K562 (cell line): ENCODE data around the gene CSTB. TPM values are rescaled to one million over a fixed set of nuclear protein-coding genes. Genes with fewer than 3 reads are reported as not detected.

Source experiments
- HDAC8 ChIP-seq: fragments of 450-650 bp; IDR thresholded peaks from 2 replicates; pipeline ENCODE4 v1.6.1; 2016; ENCODE audit warnings: mild to moderate bottlenecking, missing genetic modification characterization, moderate library complexity, missing compliant biosample characterization
- MYC ChIP-seq, 2 experiments: fragments of 250-450 bp in 1 of 2; sonication (Bioruptor Pico) in 1 of 2; IDR thresholded peaks; 2 replicates each; pipeline versions ENCODE4 v1.5.1 to v1.6.1; 2012 to 2021; ENCODE audit warnings: low read depth in 2 of 2, borderline replicate concordance in 1 of 2, improper control_type of control experiment in 1 of 2, low read length in 1 of 2, mild to moderate bottlenecking in 1 of 2, moderate library complexity in 1 of 2
- PCBP1 ChIP-seq: fragments of 200-400 bp; formaldehyde crosslinking; IDR thresholded peaks from 2 replicates; pipeline ENCODE4 v1.6.1; 2018; ENCODE audit warnings: mild to moderate bottlenecking, low read depth, low read length; ENCODE audit not compliant: poor library complexity, severe bottlenecking
- XRCC4 ChIP-seq: IDR thresholded peaks from one replicate; pipeline ENCODE4 v1.6.1; 2011; ENCODE audit not compliant: insufficient read depth, insufficient read length; ENCODE audit errors: extremely low read depth
- ZNF133 ChIP-seq: fragments of 250-450 bp; sonication (Bioruptor Pico); IDR thresholded peaks from 2 replicates; pipeline ENCODE4 v1.4.0; 2020; ENCODE audit warnings: mild to moderate bottlenecking
- ZNF134 ChIP-seq: fragments of 250-450 bp; sonication (Bioruptor Pico); conservative IDR thresholded peaks from 2 replicates; pipeline ENCODE4 v1.4.0; 2020
- ZNF280A ChIP-seq: fragments of 450-650 bp; IDR thresholded peaks from 2 replicates; pipeline ENCODE4 v1.6.1; 2018; ENCODE audit warnings: mild to moderate bottlenecking, low read depth; ENCODE audit not compliant: partially characterized antibody
- ZNF511 ChIP-seq: sonication (generic); formaldehyde crosslinking; IDR thresholded peaks from 2 replicates; pipeline ENCODE4 v1.8.0; 2022; ENCODE audit warnings: mild to moderate bottlenecking, missing genetic modification reagents
- polyA plus RNA-seq, 8 experiments: library from polyadenylated mRNA; depleted of rRNA in 4 of 8; stranded (reverse) in 5 of 8; unstranded in 3 of 8; fragments of >200 nt; fragmentation: Nextera tagmentation in 2 of 8; fragmentation: Illumina TruSeq in 1 of 8; extraction: Ambion mirVana in 2 of 8; extraction: Trizol in 1 of 8; gene quantifications; 2 replicates each; pipeline versions ENCODE4 v1.2.1 to v1.2.3, GENCODE V29; 2011 to 2014; ENCODE audit warnings: inconsistent platforms in 1 of 8, missing spikeins in 1 of 8
- total RNA-seq, 7 experiments: library from RNA; depleted of rRNA in 6 of 7; stranded (reverse); fragments of >200 nt in 6 of 7; fragmentation: Illumina TruSeq in 2 of 7; extraction: Trizol in 2 of 7; gene quantifications; 2 replicates each; pipeline versions ENCODE4 v1.2.1 to v1.2.3, GENCODE V29; 2011 to 2021; ENCODE audit warnings: low replicate concordance in 1 of 7
- TF ChIP-seq, protein P1 (sequence below): fragments of 250-450 bp; sonication (Bioruptor Pico); IDR thresholded peaks from 2 replicates; pipeline ENCODE4 v1.8.0; 2022; ENCODE audit warnings: moderate library complexity, mild to moderate bottlenecking, inconsistent platforms
- TF ChIP-seq, protein P2 (sequence below): sonication (generic); formaldehyde crosslinking; IDR thresholded peaks from 2 replicates; pipeline ENCODE4 v1.8.1; 2023; ENCODE audit warnings: missing genetic modification reagents, mild to moderate bottlenecking, borderline replicate concordance

Gene CSTB
- total and polyA plus RNA-seq, 9 of the 15 experiments (the other 6 are each of a cell fraction or from before 2014, with no cell fraction given): 12.4 to 65.0 (median 31.7) TPM

DNA sequence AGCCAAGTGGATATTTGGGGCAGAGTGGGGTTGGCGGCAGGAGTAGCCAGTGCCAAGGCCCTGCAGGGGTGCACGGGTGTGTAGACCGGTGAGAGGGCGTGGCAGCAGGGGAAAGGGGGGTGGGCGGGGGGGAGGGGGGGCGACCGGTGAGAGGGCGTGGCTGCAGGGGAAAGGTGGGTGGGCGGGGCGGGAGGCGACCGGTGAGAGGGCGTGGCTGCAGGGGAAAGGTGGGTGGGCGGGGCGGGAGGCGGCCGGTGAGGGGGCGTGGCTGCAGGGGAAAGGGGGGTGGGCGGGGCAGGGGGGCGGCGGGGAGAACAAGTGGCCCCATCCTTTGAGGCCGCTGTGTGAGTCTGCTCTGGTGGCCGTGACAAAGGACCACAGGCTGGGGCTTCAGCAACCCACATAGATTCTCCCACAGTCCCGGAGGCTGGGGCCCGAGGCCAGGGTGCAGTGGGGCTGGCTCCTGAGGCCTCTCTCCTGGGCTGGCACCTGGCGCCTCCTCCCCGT is 39.1 kb upstream of the CSTB start (continued):
- TF ChIP-seq ZNF511 (CRISPR knock-in tag) (no peak), PCBP1 (peak; percentile 29), ZNF280A (no peak), ZNF134 (CRISPR knock-in tag) (no peak), HDAC8 (tag) (no peak), ZNF133 (CRISPR knock-in tag) (no peak), XRCC4 (no peak), MYC (IDR thresholded peaks at IDR 0.05; ENCODE audit: low read depth, low read length) (no peak), MYC (CRISPR knock-in tag; IDR thresholded peaks at IDR 0.05; ENCODE audit: borderline replicate concordance, low read depth) (no peak)
- TF ChIP-seq, protein P1, sequence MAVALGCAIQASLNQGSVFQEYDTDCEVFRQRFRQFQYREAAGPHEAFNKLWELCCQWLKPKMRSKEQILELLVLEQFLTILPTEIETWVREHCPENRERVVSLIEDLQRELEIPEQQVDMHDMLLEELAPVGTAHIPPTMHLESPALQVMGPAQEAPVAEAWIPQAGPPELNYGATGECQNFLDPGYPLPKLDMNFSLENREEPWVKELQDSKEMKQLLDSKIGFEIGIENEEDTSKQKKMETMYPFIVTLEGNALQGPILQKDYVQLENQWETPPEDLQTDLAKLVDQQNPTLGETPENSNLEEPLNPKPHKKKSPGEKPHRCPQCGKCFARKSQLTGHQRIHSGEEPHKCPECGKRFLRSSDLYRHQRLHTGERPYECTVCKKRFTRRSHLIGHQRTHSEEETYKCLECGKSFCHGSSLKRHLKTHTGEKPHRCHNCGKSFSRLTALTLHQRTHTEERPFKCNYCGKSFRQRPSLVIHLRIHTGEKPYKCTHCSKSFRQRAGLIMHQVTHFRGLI: no peak
- TF ChIP-seq, protein P2, sequence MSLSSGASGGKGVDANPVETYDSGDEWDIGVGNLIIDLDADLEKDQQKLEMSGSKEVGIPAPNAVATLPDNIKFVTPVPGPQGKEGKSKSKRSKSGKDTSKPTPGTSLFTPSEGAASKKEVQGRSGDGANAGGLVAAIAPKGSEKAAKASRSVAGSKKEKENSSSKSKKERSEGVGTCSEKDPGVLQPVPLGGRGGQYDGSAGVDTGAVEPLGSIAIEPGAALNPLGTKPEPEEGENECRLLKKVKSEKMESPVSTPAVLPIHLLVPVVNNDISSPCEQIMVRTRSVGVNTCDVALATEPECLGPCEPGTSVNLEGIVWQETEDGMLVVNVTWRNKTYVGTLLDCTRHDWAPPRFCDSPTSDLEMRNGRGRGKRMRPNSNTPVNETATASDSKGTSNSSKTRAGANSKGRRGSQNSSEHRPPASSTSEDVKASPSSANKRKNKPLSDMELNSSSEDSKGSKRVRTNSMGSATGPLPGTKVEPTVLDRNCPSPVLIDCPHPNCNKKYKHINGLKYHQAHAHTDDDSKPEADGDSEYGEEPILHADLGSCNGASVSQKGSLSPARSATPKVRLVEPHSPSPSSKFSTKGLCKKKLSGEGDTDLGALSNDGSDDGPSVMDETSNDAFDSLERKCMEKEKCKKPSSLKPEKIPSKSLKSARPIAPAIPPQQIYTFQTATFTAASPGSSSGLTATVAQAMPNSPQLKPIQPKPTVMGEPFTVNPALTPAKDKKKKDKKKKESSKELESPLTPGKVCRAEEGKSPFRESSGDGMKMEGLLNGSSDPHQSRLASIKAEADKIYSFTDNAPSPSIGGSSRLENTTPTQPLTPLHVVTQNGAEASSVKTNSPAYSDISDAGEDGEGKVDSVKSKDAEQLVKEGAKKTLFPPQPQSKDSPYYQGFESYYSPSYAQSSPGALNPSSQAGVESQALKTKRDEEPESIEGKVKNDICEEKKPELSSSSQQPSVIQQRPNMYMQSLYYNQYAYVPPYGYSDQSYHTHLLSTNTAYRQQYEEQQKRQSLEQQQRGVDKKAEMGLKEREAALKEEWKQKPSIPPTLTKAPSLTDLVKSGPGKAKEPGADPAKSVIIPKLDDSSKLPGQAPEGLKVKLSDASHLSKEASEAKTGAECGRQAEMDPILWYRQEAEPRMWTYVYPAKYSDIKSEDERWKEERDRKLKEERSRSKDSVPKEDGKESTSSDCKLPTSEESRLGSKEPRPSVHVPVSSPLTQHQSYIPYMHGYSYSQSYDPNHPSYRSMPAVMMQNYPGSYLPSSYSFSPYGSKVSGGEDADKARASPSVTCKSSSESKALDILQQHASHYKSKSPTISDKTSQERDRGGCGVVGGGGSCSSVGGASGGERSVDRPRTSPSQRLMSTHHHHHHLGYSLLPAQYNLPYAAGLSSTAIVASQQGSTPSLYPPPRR: no peak
